Tibial artery (tissue), 4 donors: ENCODE data around the gene PDLIM5.

Experiments used
- DNase-seq, 2 donors: peaks; one replicate each; pipeline ENCODE4 v3.0.0-alpha.2; 2019
- H3K27ac ChIP-seq, 2 donors: fragments of 200-600 bp; sonication (generic) in 1 of 2; 1 replicate in 1 of 2; 2 replicates in 1 of 2; pipeline ENCODE4 v1.5.1; 2018 to 2019; ENCODE audit warnings: mild to moderate bottlenecking in 1 of 2
- H3K27me3 ChIP-seq, 2 donors: fragments of 200-600 bp; sonication (generic) in 1 of 2; one replicate each; pipeline versions ENCODE4 v1.5.1 to v1.6.0; 2016 to 2019
- H3K36me3 ChIP-seq, 3 donors: fragments of 200-600 bp; sonication (generic) in 2 of 3; one replicate each; pipeline ENCODE4 v1.5.1; 2016 to 2019; ENCODE audit warnings: mild to moderate bottlenecking in 2 of 3
- H3K4me1 ChIP-seq, 4 donors: fragments of 200-600 bp; sonication (generic) in 2 of 4; 1 replicate in 3 of 4; 2 replicates in 1 of 4; pipeline ENCODE4 v1.5.1; 2016 to 2019
- H3K4me3 ChIP-seq, 2 donors: fragments of 200-600 bp; sonication (generic) in 1 of 2; 1 replicate in 1 of 2; 2 replicates in 1 of 2; pipeline ENCODE4 v1.5.1; 2018 to 2019; ENCODE audit warnings: mild to moderate bottlenecking in 2 of 2
- H3K9me3 ChIP-seq, 3 donors: fragments of 200-600 bp; sonication (generic) in 1 of 3; one replicate each; pipeline ENCODE4 v1.5.1; 2016 to 2019
- CTCF ChIP-seq, 2 experiments: fragments of 200-600 bp in 1 of 2; fragments of 450-650 bp in 1 of 2; IDR thresholded peaks; one replicate each; pipeline ENCODE4 v1.5.1; 2017 to 2019; ENCODE audit warnings: antibody characterized with exemption in 2 of 2, mild to moderate bottlenecking in 1 of 2, moderate library complexity in 1 of 2
- intact Hi-C: fragments of 100-400 bp; cut with DNase I; formaldehyde crosslinking; loops from one replicate; pipeline ENCODE4 v1.15.0; 2023; ENCODE audit warnings: low total_unique reads

The PDLIM5 gene

GRCh38 chr4:94711635-94712034, 259.9 kb downstream of the PDLIM5 start:
- Histone ChIP-seq H3K4me1 (no peaks in the 10 kb centered on the region), H3K9me3 (no peaks in the 10 kb centered on the region), H3K27me3 (no peaks in the 10 kb centered on the region), H3K36me3 (no peaks in the 10 kb centered on the region), H3K4me3 (no peak overlapping the region), H3K27ac (no peak overlapping the region)
- TF ChIP-seq CTCF (IDR thresholded peaks at IDR 0.05) = no peak
- DNase-seq = no peak
- intact Hi-C loops = no loop called here

GRCh38 chr4:94714365-94715160, 262.8 kb downstream of the PDLIM5 start:
- H3K27ac ChIP-seq = peak overlapping the region; percentile 42 to 51
- no peak for TF ChIP-seq CTCF (IDR thresholded peaks at IDR 0.05)
- H3K36me3 ChIP-seq = no peaks in the 10 kb centered on the region
- intact Hi-C loops = no loop called here
- DNase-seq = no peak
- no peaks in the 10 kb centered on the region for H3K4me1 ChIP-seq
- H3K27me3 ChIP-seq = no peaks in the 10 kb centered on the region
- no peaks in the 10 kb centered on the region for H3K9me3 ChIP-seq
- no peak overlapping the region for H3K4me3 ChIP-seq

- Histone ChIP-seq H3K27me3 (no peaks in the 10 kb centered on the region), H3K4me3 (no peak overlapping the region), H3K9me3 (no peaks in the 10 kb centered on the region), H3K4me1 (no peaks in the 10 kb centered on the region), H3K36me3 (no peaks in the 10 kb centered on the region), H3K27ac (peak overlapping the region in 1 of 2 donors; percentile 51)
- intact Hi-C loops = no loop called here
- TF ChIP-seq CTCF (IDR thresholded peaks at IDR 0.05) = no peak
- DNase-seq = no peak
These were observed 264.0 kb downstream of the PDLIM5 start for GRCh38 chr4:94715726-94716125.
